Lung (tissue), 12 donors: ENCODE measurements around the gene AP1S2. TPM values are rescaled to one million over a fixed set of nuclear protein-coding genes. Genes with fewer than 3 reads are reported as not detected.

ENCODE experiments used
- ATAC-seq: fragments of 200-7000 bp; cut with Tn5 transposase; one replicate; pipeline ENCODE4 v1.9.1; 2020; ENCODE audit warnings: moderate number of reproducible peaks; ENCODE audit not compliant: insufficient read depth, low FRiP score
- DNase-seq, 3 donors: peaks; one replicate each; pipeline ENCODE4 v3.0.0-alpha.2; 2013 to 2017
- H3K27ac ChIP-seq, 2 donors: one replicate each; pipeline ENCODE4 v1.5.1; 2013; ENCODE audit warnings: mild to moderate bottlenecking in 2 of 2, moderate library complexity in 2 of 2, control low read depth in 1 of 2, inconsistent platforms in 1 of 2, low read depth in 1 of 2, low read length in 1 of 2
- H3K27me3 ChIP-seq, 3 donors: one replicate each; pipeline ENCODE4 v1.5.1; 2013; ENCODE audit warnings: low read length in 2 of 3; ENCODE audit not compliant: control insufficient read depth in 3 of 3, insufficient read depth in 3 of 3
- H3K36me3 ChIP-seq, 4 donors: one replicate each; pipeline ENCODE4 v1.5.1; 2013; ENCODE audit warnings: low read length in 4 of 4, mild to moderate bottlenecking in 1 of 4, moderate library complexity in 1 of 4; ENCODE audit not compliant: control insufficient read depth in 4 of 4, insufficient read depth in 4 of 4
- H3K4me1 ChIP-seq, 5 donors: one replicate each; pipeline ENCODE4 v1.5.1; 2013; ENCODE audit warnings: low read length in 5 of 5, mild to moderate bottlenecking in 2 of 5, moderate library complexity in 1 of 5; ENCODE audit not compliant: control insufficient read depth in 5 of 5, insufficient read depth in 5 of 5
- H3K4me3 ChIP-seq: one replicate; pipeline ENCODE4 v1.5.1; 2013; ENCODE audit warnings: mild to moderate bottlenecking, control low read depth, moderate library complexity
- H3K9ac ChIP-seq, 2 donors: one replicate each; pipeline ENCODE4 v1.5.1; 2013; ENCODE audit warnings: low read length in 2 of 2, control low read depth in 1 of 2; ENCODE audit not compliant: insufficient read depth in 1 of 2
- H3K9me3 ChIP-seq, 4 donors: one replicate each; pipeline ENCODE4 v1.5.1; 2013; ENCODE audit warnings: low read length in 3 of 4, mild to moderate bottlenecking in 1 of 4, moderate library complexity in 1 of 4; ENCODE audit not compliant: control insufficient read depth in 4 of 4, insufficient read depth in 3 of 4
- CTCF ChIP-seq: IDR thresholded peaks from 2 replicates; pipeline ENCODE4 v1.5.1; 2012; ENCODE audit warnings: mild to moderate bottlenecking; ENCODE audit errors: control extremely low read depth, extremely low read depth
- WGBS, 2 donors: extraction: QIAGEN DNeasy Blood & Tissue Kit; methylation state at CpG; one replicate each; pipeline ENCODE4 v1.1.7; 2013; 5-methylcytosine and 5-hydroxymethylcytosine counted together
- polyA plus RNA-seq, 2 donors: library from polyadenylated mRNA; stranded (reverse); fragments of 200-250 nt; gene quantifications; one replicate each; pipeline ENCODE4 v1.2.1, GENCODE V29; 2013
- total RNA-seq, 2 donors: library from RNA; depleted of rRNA in 1 of 2; stranded (reverse); fragments of >200 nt in 1 of 2; gene quantifications; one replicate each; pipeline ENCODE4 v1.2.1, GENCODE V29; 2014 to 2021
- donor health status: control.
- donor health status: control.
- donor health status: Bipolar disorder and iron deficiency.
- donor health status: healthy.
- donor health status: DM: yes; HTN: yes; CAD: no.

AP1S2 gene
- total and polyA plus RNA-seq, 4 donors = 13.5 to 68.9 (median 25.5) TPM

GRCh38 chrX:15860921-15861320, 6.3 kb upstream of the AP1S2 start:
- no peak for ATAC-seq
- TF ChIP-seq CTCF = no peak
- no peak overlapping the region for H3K4me3 ChIP-seq

DNA sequence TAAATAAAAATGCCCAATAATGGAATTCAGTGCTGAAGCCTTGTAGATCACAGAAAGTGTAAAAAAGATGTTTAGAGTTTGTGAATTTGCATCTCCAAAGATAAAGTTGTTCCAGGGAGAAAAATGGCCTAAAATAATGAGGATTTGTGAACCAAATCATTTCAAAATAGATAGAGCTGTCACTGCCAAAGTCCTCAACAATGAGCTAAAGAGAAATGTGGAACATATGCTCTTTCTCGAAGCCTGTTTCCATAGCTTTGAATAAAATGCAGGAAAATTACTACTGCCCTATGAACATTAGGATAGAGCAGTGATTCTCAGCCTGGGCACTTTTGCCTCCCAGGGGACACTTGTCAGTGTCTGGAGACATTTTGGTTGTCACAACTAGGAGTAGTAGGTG, 3.4 kb upstream of the AP1S2 start:
- peak in 1 of 3 donors; percentile 58 for DNase-seq
- ATAC-seq = no peak
- peaks cover 0 to 16% (median 2%) of the 10 kb centered on the region in 5 donors for H3K4me1 ChIP-seq
- TF ChIP-seq CTCF = no peak
- 80 to 86% methylated on average over 1 of the region's 1 CpG for WGBS, 2 donors
- no peak overlapping the region for H3K27ac ChIP-seq
- no peak overlapping the region for H3K4me3 ChIP-seq
- H3K36me3 ChIP-seq = no peaks in the 10 kb centered on the region
- H3K27me3 ChIP-seq = peaks cover 0 to 56% (median 42%) of the 10 kb centered on the region in 3 donors
- H3K9me3 ChIP-seq = peaks cover 0 to 5% (median 0%) of the 10 kb centered on the region in 4 donors
- H3K9ac ChIP-seq = no peak overlapping the region

More at GRCh38 chrX:15860921-15861320, 6.3 kb upstream of the AP1S2 start:
- H3K27ac ChIP-seq = no peak overlapping the region
- H3K4me1 ChIP-seq = peaks cover 0 to 8% (median 2%) of the 10 kb centered on the region in 5 donors
- H3K36me3 ChIP-seq = no peaks in the 10 kb centered on the region
- peaks cover 0 to 2% (median 0%) of the 10 kb centered on the region in 4 donors for H3K9me3 ChIP-seq
- peaks cover 0 to 62% (median 36%) of the 10 kb centered on the region in 3 donors for H3K27me3 ChIP-seq
- no peak for DNase-seq
- no peak overlapping the region for H3K9ac ChIP-seq
- 73 to 89% methylated on average over 3 of the region's 3 CpGs for WGBS, 2 donors

- DNase-seq = peak in 2 of 3 donors; percentile 61 to 74
- Histone ChIP-seq H3K4me3 (no peak overlapping the region), H3K27me3 (peaks cover 0 to 60% (median 45%) of the 10 kb centered on the region in 3 donors), H3K9ac (no peak overlapping the region), H3K36me3 (no peaks in the 10 kb centered on the region), H3K4me1 (peaks cover 0 to 16% (median 2%) of the 10 kb centered on the region in 5 donors), H3K9me3 (peaks cover 0 to 5% (median 0%) of the 10 kb centered on the region in 4 donors), H3K27ac (peak overlapping the region in 1 of 2 donors; percentile 9)
- no peak for ATAC-seq
- 6 to 41% methylated on average over 1 of the region's 1 CpG for WGBS, 2 donors
- TF ChIP-seq CTCF = no peak
These were observed 2.0 kb upstream of the AP1S2 start for GRCh38 chrX:15856636-15857035.

- no peak for ATAC-seq
- H3K27me3 ChIP-seq = peaks cover 0 to 56% (median 45%) of the 10 kb centered on the region in 3 donors
- no peak overlapping the region for H3K4me3 ChIP-seq
- H3K36me3 ChIP-seq = no peaks in the 10 kb centered on the region
- DNase-seq = peak in 2 of 3 donors; percentile 20 to 25
- no peak overlapping the region for H3K9ac ChIP-seq
- WGBS, 2 donors = 19 to 47% methylated on average over 4 of the region's 4 CpGs
- H3K4me1 ChIP-seq = peaks cover 0 to 16% (median 2%) of the 10 kb centered on the region in 5 donors
- peak overlapping the region in 1 of 2 donors; percentile 9 for H3K27ac ChIP-seq
- H3K9me3 ChIP-seq = peaks cover 0 to 4% (median 0%) of the 10 kb centered on the region in 4 donors
- no peak for TF ChIP-seq CTCF
These were observed 1.6 kb upstream of the AP1S2 start for GRCh38 chrX:15856222-15856587.
